PFSK-1 (cell line): Measurements from ENCODE around the gene SP2.

ENCODE experiments used
- FOXP2 ChIP-seq: optimal IDR thresholded peaks from 2 replicates; pipeline ENCODE3; 2011; ENCODE audit warnings: borderline replicate concordance, control low read depth, inconsistent platforms; ENCODE audit not compliant: insufficient read depth; ENCODE audit errors: extremely low read length, extremely low read depth
- POLR2AphosphoS5 ChIP-seq: IDR thresholded peaks from 2 replicates; pipeline ENCODE4 v1.6.1; 2012; ENCODE audit warnings: low read depth, mild to moderate bottlenecking, control low read depth, low read length, moderate library complexity
- SIN3A ChIP-seq: IDR thresholded peaks from 2 replicates; pipeline ENCODE4 v1.6.1; 2012; ENCODE audit warnings: mild to moderate bottlenecking, low read length, moderate library complexity, borderline replicate concordance; ENCODE audit not compliant: insufficient read depth
- TAF1 ChIP-seq: IDR thresholded peaks from 2 replicates; pipeline ENCODE4 v1.6.1; 2012; ENCODE audit warnings: low read length, control low read depth, borderline replicate concordance; ENCODE audit not compliant: insufficient read depth
- TF ChIP-seq, protein P1 (sequence below), 2 experiments: IDR thresholded peaks; 2 replicates each; pipeline versions ENCODE4 v1.6.1 to v1.8.0; 2011 to 2012; ENCODE audit warnings: low read depth in 2 of 2, low read length in 2 of 2, control low read depth in 1 of 2, inconsistent platforms in 1 of 2, mild to moderate bottlenecking in 1 of 2, moderate library complexity in 1 of 2; ENCODE audit not compliant: insufficient read depth in 1 of 2

- TF ChIP-seq, protein P1, sequence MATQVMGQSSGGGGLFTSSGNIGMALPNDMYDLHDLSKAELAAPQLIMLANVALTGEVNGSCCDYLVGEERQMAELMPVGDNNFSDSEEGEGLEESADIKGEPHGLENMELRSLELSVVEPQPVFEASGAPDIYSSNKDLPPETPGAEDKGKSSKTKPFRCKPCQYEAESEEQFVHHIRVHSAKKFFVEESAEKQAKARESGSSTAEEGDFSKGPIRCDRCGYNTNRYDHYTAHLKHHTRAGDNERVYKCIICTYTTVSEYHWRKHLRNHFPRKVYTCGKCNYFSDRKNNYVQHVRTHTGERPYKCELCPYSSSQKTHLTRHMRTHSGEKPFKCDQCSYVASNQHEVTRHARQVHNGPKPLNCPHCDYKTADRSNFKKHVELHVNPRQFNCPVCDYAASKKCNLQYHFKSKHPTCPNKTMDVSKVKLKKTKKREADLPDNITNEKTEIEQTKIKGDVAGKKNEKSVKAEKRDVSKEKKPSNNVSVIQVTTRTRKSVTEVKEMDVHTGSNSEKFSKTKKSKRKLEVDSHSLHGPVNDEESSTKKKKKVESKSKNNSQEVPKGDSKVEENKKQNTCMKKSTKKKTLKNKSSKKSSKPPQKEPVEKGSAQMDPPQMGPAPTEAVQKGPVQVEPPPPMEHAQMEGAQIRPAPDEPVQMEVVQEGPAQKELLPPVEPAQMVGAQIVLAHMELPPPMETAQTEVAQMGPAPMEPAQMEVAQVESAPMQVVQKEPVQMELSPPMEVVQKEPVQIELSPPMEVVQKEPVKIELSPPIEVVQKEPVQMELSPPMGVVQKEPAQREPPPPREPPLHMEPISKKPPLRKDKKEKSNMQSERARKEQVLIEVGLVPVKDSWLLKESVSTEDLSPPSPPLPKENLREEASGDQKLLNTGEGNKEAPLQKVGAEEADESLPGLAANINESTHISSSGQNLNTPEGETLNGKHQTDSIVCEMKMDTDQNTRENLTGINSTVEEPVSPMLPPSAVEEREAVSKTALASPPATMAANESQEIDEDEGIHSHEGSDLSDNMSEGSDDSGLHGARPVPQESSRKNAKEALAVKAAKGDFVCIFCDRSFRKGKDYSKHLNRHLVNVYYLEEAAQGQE (IDR thresholded peaks at IDR 0.05; ENCODE audit: insufficient read depth in 1 of 2, low read depth in 2 of 2, low read length in 2 of 2) = no peak
- TF ChIP-seq POLR2AphosphoS5 = no peak
- no peak for TF ChIP-seq FOXP2
- TF ChIP-seq TAF1 = no peak
- no peak for TF ChIP-seq SIN3A
Measured at GRCh38 chr17:47949946-47950345, 53.9 kb downstream of the SP2 start.
